Effector memory CD4-positive, alpha-beta T cell (primary cell): ENCODE results near the gene RAMACL.

Source experiments
- DNase-seq, 3 donors: peaks; one replicate each; pipeline ENCODE4 v3.0.0-alpha.2; 2020
- H3K27ac ChIP-seq: 2 replicates; pipeline ENCODE4 v1.7.0; 2013; ENCODE audit warnings: mild to moderate bottlenecking, low read length, moderate library complexity; ENCODE audit not compliant: insufficient read depth, poor library complexity, severe bottlenecking
- H3K27me3 ChIP-seq: replicated peaks from 2 replicates; pipeline ENCODE4 v1.7.0; 2013; ENCODE audit warnings: mild to moderate bottlenecking, low read length; ENCODE audit not compliant: insufficient read depth, control insufficient read depth, poor library complexity, severe bottlenecking
- H3K36me3 ChIP-seq: 2 replicates; pipeline ENCODE4 v1.7.0; 2013; ENCODE audit warnings: mild to moderate bottlenecking, low read length, moderate library complexity; ENCODE audit not compliant: control insufficient read depth, insufficient read depth
- H3K4me1 ChIP-seq: 2 replicates; pipeline ENCODE4 v1.7.0; 2013; ENCODE audit warnings: low read length, mild to moderate bottlenecking; ENCODE audit not compliant: control insufficient read depth, insufficient read depth, poor library complexity, severe bottlenecking
- H3K4me3 ChIP-seq: 2 replicates; pipeline ENCODE4 v1.7.0; 2013; ENCODE audit warnings: low read length, low read depth, mild to moderate bottlenecking; ENCODE audit not compliant: insufficient read depth, poor library complexity, severe bottlenecking
- H3K9me3 ChIP-seq: 2 replicates; pipeline ENCODE4 v1.7.0; 2013; ENCODE audit warnings: mild to moderate bottlenecking, low read length, moderate library complexity; ENCODE audit not compliant: control insufficient read depth

RAMACL gene

DNA sequence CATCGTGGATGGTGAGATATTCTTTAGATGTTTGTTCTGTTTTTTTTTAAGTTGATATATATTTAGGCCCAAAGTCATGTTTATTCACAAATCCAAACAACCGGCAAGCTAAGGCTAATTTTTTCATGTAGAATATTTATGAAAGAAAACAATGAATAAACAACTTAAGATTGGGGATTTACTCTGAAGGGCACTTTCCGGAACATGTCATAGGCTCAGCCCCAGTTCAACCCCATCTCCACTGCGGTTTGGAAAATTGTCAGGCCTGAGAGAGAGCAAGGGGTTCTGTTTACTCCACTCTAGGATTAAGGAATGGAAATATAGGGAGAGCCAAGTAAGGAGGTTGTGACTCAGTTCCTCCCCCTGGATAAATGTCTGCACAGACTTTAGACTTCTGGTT is 22.3 kb upstream of the RAMACL start:
- Histone ChIP-seq H3K36me3 (no peaks in the 10 kb centered on the region), H3K4me3 (no peak overlapping the region), H3K9me3 (no peaks in the 10 kb centered on the region), H3K27me3 (no peaks in the 10 kb centered on the region), H3K4me1 (no peaks in the 10 kb centered on the region), H3K27ac (no peak overlapping the region)
- DNase-seq, result no peak

- no peak overlapping the region for H3K27ac ChIP-seq
- H3K27me3 ChIP-seq, result no peaks in the 10 kb centered on the region
- no peak for DNase-seq
- no peak overlapping the region for H3K4me3 ChIP-seq
- H3K4me1 ChIP-seq, result no peaks in the 10 kb centered on the region
- no peaks in the 10 kb centered on the region for H3K36me3 ChIP-seq
- H3K9me3 ChIP-seq, result no peaks in the 10 kb centered on the region
These were observed 19.3 kb upstream of the RAMACL start for GRCh38 chr6:166605752-166606151.

GRCh38 chr6:166604911-166605310 is 18.4 kb upstream of the RAMACL start:
- Histone ChIP-seq H3K27me3 (no peaks in the 10 kb centered on the region), H3K4me1 (no peaks in the 10 kb centered on the region), H3K4me3 (no peak overlapping the region), H3K36me3 (no peaks in the 10 kb centered on the region), H3K9me3 (no peaks in the 10 kb centered on the region), H3K27ac (no peak overlapping the region)
- no peak for DNase-seq

GRCh38 chr6:166604328-166604727 is 17.9 kb upstream of the RAMACL start:
- Histone ChIP-seq H3K4me3 (no peak overlapping the region), H3K36me3 (no peaks in the 10 kb centered on the region), H3K4me1 (no peaks in the 10 kb centered on the region), H3K27me3 (no peaks in the 10 kb centered on the region), H3K9me3 (no peaks in the 10 kb centered on the region), H3K27ac (no peak overlapping the region)
- no peak for DNase-seq

DNA sequence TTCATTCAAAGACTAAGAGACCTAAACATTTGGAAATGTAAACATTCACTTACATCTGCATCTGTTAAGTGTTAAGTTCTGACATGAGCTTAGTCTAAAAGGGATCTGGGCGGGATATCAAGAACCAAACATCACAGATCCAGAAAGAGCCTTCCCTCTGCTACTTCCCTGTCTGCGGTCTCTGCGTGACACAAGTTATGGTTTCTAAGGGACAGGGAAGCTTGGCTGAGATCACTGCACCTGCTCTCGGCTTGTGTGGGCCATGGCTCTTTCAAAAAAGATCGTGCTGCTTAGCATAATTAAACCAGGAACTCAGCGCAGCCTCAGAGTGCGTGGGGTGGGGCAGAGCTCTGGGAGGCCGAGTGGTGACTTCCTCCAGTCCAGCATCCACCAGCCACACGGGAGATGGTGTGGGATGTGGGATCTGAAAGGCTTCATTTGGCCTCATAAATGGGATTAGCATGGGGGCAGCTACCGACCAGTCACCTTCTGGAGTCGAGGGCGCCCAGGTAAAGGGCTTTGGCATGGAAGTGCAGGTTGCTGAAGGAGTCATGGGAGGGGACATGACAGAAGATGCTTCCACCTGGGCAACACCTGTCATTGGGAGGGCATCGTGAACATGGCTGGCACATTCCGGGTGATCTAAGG is 16.7 kb upstream of the RAMACL start:
- H3K27me3 ChIP-seq, result no peaks in the 10 kb centered on the region
- no peak overlapping the region for H3K27ac ChIP-seq
- no peaks in the 10 kb centered on the region for H3K9me3 ChIP-seq
- H3K4me1 ChIP-seq, result no peaks in the 10 kb centered on the region
- DNase-seq, result no peak
- H3K36me3 ChIP-seq, result no peaks in the 10 kb centered on the region
- H3K4me3 ChIP-seq, result no peak overlapping the region

- no peaks in the 10 kb centered on the region for H3K4me1 ChIP-seq
- H3K36me3 ChIP-seq, result no peaks in the 10 kb centered on the region
- no peak overlapping the region for H3K4me3 ChIP-seq
- no peak overlapping the region for H3K27ac ChIP-seq
- no peaks in the 10 kb centered on the region for H3K27me3 ChIP-seq
- no peaks in the 10 kb centered on the region for H3K9me3 ChIP-seq
- no peak for DNase-seq
These were observed 15.5 kb upstream of the RAMACL start for GRCh38 chr6:166601956-166602355.

DNA sequence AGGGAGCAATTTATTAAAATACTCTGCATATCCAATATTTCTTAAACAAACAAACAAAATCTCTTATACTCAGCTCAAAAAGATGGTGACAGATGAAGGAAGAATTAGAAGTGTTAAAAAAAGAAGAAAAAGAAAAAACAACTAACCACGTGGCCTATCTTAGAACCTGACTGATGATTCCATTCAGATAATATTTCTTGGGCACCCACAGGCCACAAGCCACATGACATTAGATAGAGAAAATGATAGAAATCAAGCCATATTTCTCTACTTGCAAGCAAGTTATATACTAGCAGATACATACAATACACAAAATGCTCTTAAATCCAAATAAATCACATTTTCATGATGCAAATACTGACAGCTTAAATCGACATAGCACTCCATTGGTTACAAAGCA is 14.5 kb upstream of the RAMACL start:
- Histone ChIP-seq H3K4me1 (no peaks in the 10 kb centered on the region), H3K36me3 (no peaks in the 10 kb centered on the region), H3K27ac (no peak overlapping the region), H3K4me3 (no peak overlapping the region), H3K9me3 (no peaks in the 10 kb centered on the region), H3K27me3 (no peaks in the 10 kb centered on the region)
- no peak for DNase-seq

DNA sequence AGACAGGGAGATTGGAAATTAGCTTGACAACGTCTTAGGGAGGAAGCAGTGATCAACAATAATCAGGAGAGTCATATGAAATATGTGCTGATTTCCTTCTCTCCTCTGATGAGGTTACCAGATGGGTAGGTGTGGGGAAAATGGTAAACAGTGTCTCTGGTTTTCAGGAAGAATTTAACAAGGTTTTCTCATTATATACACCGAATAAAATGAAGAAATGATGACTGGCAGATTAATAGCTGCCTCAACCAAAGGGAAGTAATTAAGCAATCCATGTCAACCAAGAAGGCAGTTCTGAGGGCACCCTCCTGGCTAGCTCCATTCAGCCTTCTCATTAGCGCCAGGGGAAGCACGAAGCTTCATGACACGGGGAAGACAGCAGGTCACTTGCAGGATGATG is 12.7 kb upstream of the RAMACL start:
- Histone ChIP-seq H3K9me3 (no peaks in the 10 kb centered on the region), H3K27me3 (no peaks in the 10 kb centered on the region), H3K27ac (no peak overlapping the region), H3K4me3 (no peak overlapping the region), H3K36me3 (no peaks in the 10 kb centered on the region), H3K4me1 (no peaks in the 10 kb centered on the region)
- DNase-seq, result no peak

- Histone ChIP-seq H3K27me3 (no peaks in the 10 kb centered on the region), H3K4me3 (no peak overlapping the region), H3K9me3 (no peaks in the 10 kb centered on the region), H3K36me3 (no peaks in the 10 kb centered on the region), H3K27ac (no peak overlapping the region), H3K4me1 (no peaks in the 10 kb centered on the region)
- DNase-seq, result no peak
These were observed 12.1 kb upstream of the RAMACL start for GRCh38 chr6:166598441-166599138.

DNA sequence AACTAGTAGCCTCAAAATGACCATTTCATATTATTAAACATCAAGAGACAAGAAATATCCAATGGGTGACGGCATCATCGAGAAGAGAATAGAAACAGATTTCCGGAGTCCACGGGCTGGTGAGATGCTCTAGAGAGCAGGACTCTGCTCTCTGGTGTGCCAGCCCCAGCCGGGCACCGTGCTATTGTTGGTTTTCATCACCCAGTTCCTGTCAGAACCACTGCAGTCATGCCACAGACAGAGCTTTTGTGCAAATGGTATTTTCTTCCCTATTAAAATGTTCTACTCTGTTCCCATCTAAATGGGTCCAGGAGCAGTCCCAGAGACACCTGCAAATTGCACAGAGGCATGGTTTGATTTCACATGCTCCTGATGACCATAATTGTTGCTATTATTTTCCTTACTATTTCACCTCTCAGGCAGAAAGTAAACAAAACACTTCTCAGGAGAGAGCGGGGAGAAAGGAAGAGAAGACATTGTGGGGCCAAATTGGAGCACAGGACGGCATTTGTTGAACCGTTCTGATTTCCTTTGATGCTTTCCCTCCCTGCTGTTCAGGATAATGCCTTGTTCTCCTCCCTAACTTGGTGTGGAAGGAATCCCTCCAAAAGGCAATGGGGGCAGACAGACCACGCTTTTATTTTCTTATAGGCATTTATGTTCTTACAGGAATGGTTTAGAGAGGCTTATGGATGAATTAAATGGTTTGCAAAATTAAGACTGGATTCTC is 11.4 kb upstream of the RAMACL start:
- Histone ChIP-seq H3K27me3 (no peaks in the 10 kb centered on the region), H3K9me3 (no peaks in the 10 kb centered on the region), H3K4me1 (no peaks in the 10 kb centered on the region), H3K36me3 (no peaks in the 10 kb centered on the region), H3K27ac (no peak overlapping the region), H3K4me3 (no peak overlapping the region)
- DNase-seq, result no peak
